ENCODE results near the gene RNF212.

- TF ChIP-seq CTCF (IDR thresholded peaks at IDR 0.05; ENCODE audit: poor library complexity) (no peak), EZH2 (IDR thresholded peaks at IDR 0.05; ENCODE audit: borderline replicate concordance) (no peak)
Observed at GRCh38 chr4:1042352-1043055, 70.9 kb downstream of the RNF212 start.
